ENCODE data around the gene MICU2. TPM values are rescaled to one million over a fixed set of nuclear protein-coding genes. Genes with fewer than 3 reads are reported as not detected.
A peak's percentile ranks its signal among the peaks of the same experiment; 100 is the strongest.
"Not testable (repeated sequence)": the region's sequence is repeated elsewhere in the genome, so short reads cannot be mapped to it uniquely, and the experiment has no call there.

MICU2 gene
- total RNA-seq, 1 donor = 57.7 TPM

DNA sequence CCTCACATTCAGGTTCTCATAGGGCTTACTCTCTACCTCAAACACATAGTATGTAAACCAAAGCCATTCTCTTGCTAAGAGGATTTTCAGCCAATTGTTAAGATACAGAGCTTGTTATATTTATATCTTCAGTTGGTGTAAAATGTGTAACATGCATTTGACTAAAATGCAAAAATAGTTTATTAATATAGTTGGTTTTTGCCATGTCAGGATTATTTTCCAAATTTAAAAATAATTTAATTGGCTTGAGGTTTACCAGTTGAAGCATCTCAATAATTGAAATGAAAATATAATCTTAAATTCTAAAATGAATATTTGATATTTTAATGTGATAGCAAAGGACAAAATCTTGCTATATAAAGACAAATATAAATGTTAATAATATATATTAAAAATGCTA is 7.2 kb downstream of the MICU2 start:
- DNase-seq (ENCODE audit: low read depth) = no peak
- TF ChIP-seq, protein P1, sequence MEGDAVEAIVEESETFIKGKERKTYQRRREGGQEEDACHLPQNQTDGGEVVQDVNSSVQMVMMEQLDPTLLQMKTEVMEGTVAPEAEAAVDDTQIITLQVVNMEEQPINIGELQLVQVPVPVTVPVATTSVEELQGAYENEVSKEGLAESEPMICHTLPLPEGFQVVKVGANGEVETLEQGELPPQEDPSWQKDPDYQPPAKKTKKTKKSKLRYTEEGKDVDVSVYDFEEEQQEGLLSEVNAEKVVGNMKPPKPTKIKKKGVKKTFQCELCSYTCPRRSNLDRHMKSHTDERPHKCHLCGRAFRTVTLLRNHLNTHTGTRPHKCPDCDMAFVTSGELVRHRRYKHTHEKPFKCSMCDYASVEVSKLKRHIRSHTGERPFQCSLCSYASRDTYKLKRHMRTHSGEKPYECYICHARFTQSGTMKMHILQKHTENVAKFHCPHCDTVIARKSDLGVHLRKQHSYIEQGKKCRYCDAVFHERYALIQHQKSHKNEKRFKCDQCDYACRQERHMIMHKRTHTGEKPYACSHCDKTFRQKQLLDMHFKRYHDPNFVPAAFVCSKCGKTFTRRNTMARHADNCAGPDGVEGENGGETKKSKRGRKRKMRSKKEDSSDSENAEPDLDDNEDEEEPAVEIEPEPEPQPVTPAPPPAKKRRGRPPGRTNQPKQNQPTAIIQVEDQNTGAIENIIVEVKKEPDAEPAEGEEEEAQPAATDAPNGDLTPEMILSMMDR (IDR thresholded peaks at IDR 0.05; ENCODE audit: insufficient read depth, low read length) = no peak
- H3K4me3 ChIP-seq (ENCODE audit: low read depth, low read length) = no peak overlapping the region

- no peak for DNase-seq (ENCODE audit: low read depth)
- H3K4me3 ChIP-seq (ENCODE audit: low read depth, low read length) = no peak overlapping the region
- TF ChIP-seq, protein P1 (IDR thresholded peaks at IDR 0.05; ENCODE audit: insufficient read depth, low read length) = no peak
Measured at GRCh38 chr13:21595546-21595822, 8.5 kb downstream of the MICU2 start.

DNA sequence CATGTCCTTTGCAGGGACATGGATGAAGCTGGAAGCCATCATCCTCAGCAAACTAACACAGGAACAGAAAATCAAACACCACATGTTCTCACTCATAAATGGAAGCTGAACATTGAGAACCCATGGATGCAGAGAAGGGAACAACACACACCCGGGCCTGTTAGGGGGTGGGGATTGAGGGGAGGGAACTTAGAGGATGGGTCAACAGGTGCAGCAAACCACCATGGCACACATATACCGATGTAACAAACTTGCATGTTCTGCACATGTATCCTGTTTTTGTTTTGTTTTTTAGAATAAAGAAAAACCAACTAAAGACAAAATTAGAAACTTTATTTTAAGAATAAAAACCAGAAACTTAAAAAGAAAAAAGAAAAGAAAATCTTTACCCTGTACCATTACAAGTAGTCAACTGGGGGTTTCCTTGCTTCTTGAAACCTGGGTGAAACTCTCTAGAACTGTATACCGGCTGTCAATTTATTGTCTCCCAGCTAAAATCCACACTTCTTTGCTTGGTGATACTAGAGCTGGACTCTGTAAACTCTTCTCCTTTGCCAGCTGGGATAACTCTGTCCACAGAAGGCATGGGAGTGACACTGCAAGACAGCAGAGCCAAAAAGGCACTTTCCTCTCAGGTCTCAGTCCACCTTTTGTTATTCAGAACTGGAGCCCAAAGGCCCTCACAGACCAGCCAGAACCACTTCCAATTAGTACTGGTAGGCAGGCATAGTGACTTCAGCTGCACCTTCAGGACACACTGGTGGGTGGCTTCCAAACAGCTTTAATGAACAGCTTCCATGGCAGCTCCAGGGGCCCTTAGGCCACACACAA is 9.0 kb downstream of the MICU2 start:
- TF ChIP-seq, protein P1 (IDR thresholded peaks at IDR 0.05; ENCODE audit: insufficient read depth, low read length) = no peak
- H3K4me3 ChIP-seq (ENCODE audit: low read depth, low read length) = no peak overlapping the region
- no peak for DNase-seq (ENCODE audit: low read depth)

- DNase-seq (ENCODE audit: low read depth); H3K4me3 ChIP-seq (ENCODE audit: low read depth, low read length): not testable (repeated sequence)
Measured at GRCh38 chr13:21590665-21591456, 13.1 kb downstream of the MICU2 start.

DNA sequence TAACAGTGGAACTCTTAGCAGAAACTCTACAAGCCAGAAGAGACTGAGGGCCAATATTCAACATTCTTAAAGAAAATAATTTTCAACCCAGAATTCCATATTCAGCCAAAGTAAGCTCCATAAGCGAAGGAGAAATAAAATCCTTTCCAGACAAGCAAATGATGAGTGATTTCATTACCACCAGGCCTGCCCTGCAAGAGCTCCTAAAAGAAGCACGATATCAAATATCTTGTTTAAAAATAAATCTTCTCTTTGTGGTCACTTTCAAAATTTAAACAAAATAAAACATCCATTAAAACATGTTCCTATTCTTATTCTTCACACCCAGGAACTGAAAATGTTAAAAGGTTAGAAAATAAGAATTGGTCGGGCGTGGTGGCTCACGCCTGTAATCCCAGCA is 13.7 kb downstream of the MICU2 start:
- no peak for DNase-seq (ENCODE audit: low read depth)
- TF ChIP-seq, protein P1 (IDR thresholded peaks at IDR 0.05; ENCODE audit: insufficient read depth, low read length) = no peak

GRCh38 chr13:21589510-21589909 is 14.5 kb downstream of the MICU2 start:
- H3K4me3 ChIP-seq (ENCODE audit: low read depth, low read length); DNase-seq (ENCODE audit: low read depth): not testable (repeated sequence)

More for the DNA sequence above, 13.7 kb downstream of the MICU2 start:
- no peak overlapping the region for H3K4me3 ChIP-seq (ENCODE audit: low read depth, low read length)

DNA sequence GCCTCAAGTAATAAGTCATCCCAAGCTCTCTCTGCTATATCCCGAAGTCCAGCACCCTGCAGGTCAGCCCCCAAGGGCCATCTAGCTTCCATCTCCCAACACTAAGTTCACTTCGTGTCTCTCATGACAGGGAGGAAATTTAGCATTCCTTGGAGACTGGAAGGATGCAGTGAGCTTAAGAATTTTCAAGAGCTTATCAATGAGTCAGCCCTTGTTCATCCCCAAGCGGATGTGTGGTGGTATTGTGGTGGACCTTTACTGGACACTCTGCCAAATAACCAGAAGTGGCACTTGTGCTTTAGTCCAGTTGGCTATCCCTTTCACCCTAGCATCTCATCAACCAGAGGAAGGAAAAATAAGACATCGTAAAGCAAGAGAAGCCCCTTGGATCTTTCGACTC is 15.6 kb downstream of the MICU2 start:
- H3K4me3 ChIP-seq (ENCODE audit: low read depth, low read length) = not testable (repeated sequence)
- DNase-seq (ENCODE audit: low read depth) = peak; percentile 78

- TF ChIP-seq, protein P1 (IDR thresholded peaks at IDR 0.05; ENCODE audit: insufficient read depth, low read length) = no peak
- no peak overlapping the region for H3K4me3 ChIP-seq (ENCODE audit: low read depth, low read length)
- no peak for DNase-seq (ENCODE audit: low read depth)
Measured at GRCh38 chr13:21584973-21585592, 18.9 kb downstream of the MICU2 start.

Measured in fibroblast of the aortic adventitia (primary cell).